Epithelial cell of proximal tubule (primary cell): ENCODE results near the gene TCHP. TPM values are rescaled to one million over a fixed set of nuclear protein-coding genes. Genes with fewer than 3 reads are reported as not detected.

Experiments used
- DNase-seq: peaks from one replicate; pipeline ENCODE4 v3.0.0-alpha.2; 2011; ENCODE audit warnings: low read depth
- H3K4me3 ChIP-seq: 2 replicates; pipeline ENCODE4 v1.5.1; 2011; ENCODE audit warnings: low read depth, mild to moderate bottlenecking, low read length
- total RNA-seq: library from RNA; depleted of rRNA; stranded (reverse); fragments of >200 nt; gene quantifications from 2 replicates; pipeline ENCODE4 v1.2.3, GENCODE V29; 2015
- TF ChIP-seq, protein P1 (sequence below): conservative IDR thresholded peaks from 2 replicates; pipeline ENCODE4 v1.5.1; 2012; ENCODE audit warnings: low read depth, mild to moderate bottlenecking, low read length

Gene TCHP
- total RNA-seq, 1 donor from 2014 or later: 37.5 TPM

DNA sequence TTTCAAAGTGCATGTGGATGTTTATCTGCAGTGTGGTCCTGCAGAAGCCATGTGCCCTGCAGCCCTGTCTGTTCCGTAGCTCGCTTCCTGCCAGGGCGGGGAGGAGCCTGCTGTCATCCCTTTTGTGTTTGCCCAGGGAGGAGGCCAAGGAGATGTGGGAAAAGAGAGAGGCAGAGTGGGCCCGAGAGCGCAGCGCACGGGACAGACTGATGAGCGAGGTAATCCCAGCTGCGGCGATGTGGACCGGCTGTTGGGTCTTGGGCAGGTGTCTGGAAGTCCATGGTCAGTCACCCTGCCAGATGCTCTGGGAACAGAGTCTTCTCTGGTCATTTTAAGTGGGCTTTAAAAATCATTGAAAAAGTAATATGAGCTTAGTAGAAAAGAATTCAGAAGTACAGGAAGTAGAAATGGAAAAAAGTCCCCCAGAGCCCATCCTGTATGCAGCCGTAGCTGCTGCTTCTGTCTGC, 12.8 kb downstream of the TCHP start:
- no peak overlapping the region for H3K4me3 ChIP-seq
- TF ChIP-seq, protein P1, sequence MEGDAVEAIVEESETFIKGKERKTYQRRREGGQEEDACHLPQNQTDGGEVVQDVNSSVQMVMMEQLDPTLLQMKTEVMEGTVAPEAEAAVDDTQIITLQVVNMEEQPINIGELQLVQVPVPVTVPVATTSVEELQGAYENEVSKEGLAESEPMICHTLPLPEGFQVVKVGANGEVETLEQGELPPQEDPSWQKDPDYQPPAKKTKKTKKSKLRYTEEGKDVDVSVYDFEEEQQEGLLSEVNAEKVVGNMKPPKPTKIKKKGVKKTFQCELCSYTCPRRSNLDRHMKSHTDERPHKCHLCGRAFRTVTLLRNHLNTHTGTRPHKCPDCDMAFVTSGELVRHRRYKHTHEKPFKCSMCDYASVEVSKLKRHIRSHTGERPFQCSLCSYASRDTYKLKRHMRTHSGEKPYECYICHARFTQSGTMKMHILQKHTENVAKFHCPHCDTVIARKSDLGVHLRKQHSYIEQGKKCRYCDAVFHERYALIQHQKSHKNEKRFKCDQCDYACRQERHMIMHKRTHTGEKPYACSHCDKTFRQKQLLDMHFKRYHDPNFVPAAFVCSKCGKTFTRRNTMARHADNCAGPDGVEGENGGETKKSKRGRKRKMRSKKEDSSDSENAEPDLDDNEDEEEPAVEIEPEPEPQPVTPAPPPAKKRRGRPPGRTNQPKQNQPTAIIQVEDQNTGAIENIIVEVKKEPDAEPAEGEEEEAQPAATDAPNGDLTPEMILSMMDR: no peak
- DNase-seq: no peak

GRCh38 chr12:109914461-109914860, 14.4 kb downstream of the TCHP start:
- no peak for DNase-seq
- no peak overlapping the region for H3K4me3 ChIP-seq
- TF ChIP-seq, protein P1: no peak

DNA sequence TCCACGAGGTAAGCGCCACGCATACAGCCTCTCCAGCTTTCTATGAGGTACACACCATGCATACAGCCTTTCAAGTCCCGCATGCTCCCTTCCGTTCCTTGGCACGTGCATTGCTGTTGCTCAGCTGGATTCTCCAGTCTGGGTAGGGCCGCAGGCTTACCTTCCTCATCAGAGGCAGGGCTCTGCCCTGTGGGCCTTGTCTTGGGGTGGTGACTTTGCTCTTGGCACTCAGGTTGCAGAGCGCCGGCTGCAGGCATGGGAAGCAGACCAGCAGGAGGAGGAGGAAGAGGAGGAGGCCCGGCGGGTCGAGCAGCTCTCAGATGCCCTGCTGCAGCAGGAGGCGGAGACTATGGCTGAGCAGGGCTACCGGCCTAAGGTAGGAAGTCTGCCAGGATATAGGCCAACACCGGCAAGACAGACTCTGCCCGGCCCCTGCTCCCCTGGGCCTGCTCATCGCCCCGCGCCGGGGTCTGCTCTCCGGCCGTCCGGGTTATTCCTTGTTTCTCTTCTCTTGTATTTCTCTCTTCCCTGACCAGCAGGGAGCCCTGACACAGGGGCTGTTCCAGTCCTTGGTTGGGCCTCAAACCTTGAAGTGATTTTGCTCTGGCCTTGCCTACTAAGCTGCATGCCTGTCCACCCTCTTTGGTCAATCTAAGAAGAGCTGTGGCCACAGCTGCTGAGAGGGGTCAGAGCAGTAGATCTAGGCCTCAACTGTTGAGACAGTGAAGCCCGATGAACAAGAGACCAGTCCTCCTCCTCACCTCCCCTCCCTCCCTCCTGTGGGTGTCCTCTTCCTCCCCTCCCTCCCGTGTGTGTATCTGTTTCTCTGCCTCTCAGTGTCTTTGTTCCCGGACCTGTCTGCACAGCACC, 15.3 kb downstream of the TCHP start:
- TF ChIP-seq, protein P1: no peak
- DNase-seq: no peak
- no peak overlapping the region for H3K4me3 ChIP-seq

DNA sequence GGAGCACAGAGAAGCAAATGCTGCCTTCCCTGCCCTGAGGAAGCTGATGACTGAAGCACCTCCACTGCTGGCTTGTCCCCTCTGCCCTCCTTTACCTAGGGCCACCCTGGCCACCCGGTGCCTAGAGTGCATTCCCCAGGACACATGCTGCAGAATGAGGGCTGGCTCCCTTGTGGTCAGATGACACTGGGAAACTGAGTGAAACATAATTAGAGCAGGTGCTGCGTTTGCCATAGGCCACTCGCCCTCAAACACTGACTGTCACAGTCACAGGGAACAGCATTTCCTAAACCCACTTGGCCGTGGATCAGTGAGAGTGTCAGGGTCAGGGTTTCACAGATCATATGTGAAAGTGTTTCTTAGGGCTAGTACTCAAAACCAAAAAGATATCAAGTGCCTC, 16.0 kb downstream of the TCHP start:
- TF ChIP-seq, protein P1: no peak
- H3K4me3 ChIP-seq: no peak overlapping the region
- DNase-seq: no peak

GRCh38 chr12:109919456-109919855, 19.4 kb downstream of the TCHP start:
- H3K4me3 ChIP-seq: no peak overlapping the region
- TF ChIP-seq, protein P1: no peak
- DNase-seq: no peak

GRCh38 chr12:109920261-109920780, 20.2 kb downstream of the TCHP start:
- DNase-seq: no peak
- H3K4me3 ChIP-seq: no peak overlapping the region
- TF ChIP-seq, protein P1: no peak
